ENCODE results near the gene WWOX. TPM values are rescaled to one million over a fixed set of nuclear protein-coding genes. Genes with fewer than 3 reads are reported as not detected.

The WWOX gene
- total and polyA plus RNA-seq, 2 donors, result 15.3 to 28.4 TPM

- DNase-seq (ENCODE audit: extremely low spot score), result no peak
- Histone ChIP-seq H3K4me3 (ENCODE audit: low read depth, low read length) (no peak overlapping the region), H3K36me3 (ENCODE audit: insufficient read depth) (no peaks in the 10 kb centered on the region), H3K4me1 (ENCODE audit: insufficient read depth) (no peaks in the 10 kb centered on the region), H3K27ac (ENCODE audit: low read depth) (no peak overlapping the region)
- 52% methylated on average over 7 of the region's 7 CpGs for WGBS
These were observed 1071.2 kb downstream of the WWOX start for GRCh38 chr16:79170555-79171246.

- Histone ChIP-seq H3K27ac (ENCODE audit: low read depth) (no peak overlapping the region), H3K4me1 (ENCODE audit: insufficient read depth) (no peaks in the 10 kb centered on the region), H3K4me3 (ENCODE audit: low read depth, low read length) (no peak overlapping the region), H3K36me3 (ENCODE audit: insufficient read depth) (no peaks in the 10 kb centered on the region)
- DNase-seq (ENCODE audit: extremely low spot score), result no peak
- WGBS, result 79% methylated on average over 4 of the region's 4 CpGs
These were observed 1072.0 kb downstream of the WWOX start for GRCh38 chr16:79171504-79171903.

- DNase-seq (ENCODE audit: extremely low spot score), result no peak
- Histone ChIP-seq H3K4me1 (ENCODE audit: insufficient read depth) (no peaks in the 10 kb centered on the region), H3K36me3 (ENCODE audit: insufficient read depth) (no peaks in the 10 kb centered on the region), H3K27ac (ENCODE audit: low read depth) (no peak overlapping the region), H3K4me3 (ENCODE audit: low read depth, low read length) (no peak overlapping the region)
- 87% methylated on average over 15 of the region's 15 CpGs for WGBS
These were observed 1072.7 kb downstream of the WWOX start for GRCh38 chr16:79171931-79172705.

GRCh38 chr16:79172976-79173500 lies 1073.6 kb downstream of the WWOX start:
- H3K27ac ChIP-seq (ENCODE audit: low read depth), result no peak overlapping the region
- no peak for DNase-seq (ENCODE audit: extremely low spot score)
- WGBS, result 96% methylated on average over 4 of the region's 4 CpGs
- H3K4me3 ChIP-seq (ENCODE audit: low read depth, low read length), result no peak overlapping the region
- H3K4me1 ChIP-seq (ENCODE audit: insufficient read depth), result no peaks in the 10 kb centered on the region
- no peaks in the 10 kb centered on the region for H3K36me3 ChIP-seq (ENCODE audit: insufficient read depth)

DNA sequence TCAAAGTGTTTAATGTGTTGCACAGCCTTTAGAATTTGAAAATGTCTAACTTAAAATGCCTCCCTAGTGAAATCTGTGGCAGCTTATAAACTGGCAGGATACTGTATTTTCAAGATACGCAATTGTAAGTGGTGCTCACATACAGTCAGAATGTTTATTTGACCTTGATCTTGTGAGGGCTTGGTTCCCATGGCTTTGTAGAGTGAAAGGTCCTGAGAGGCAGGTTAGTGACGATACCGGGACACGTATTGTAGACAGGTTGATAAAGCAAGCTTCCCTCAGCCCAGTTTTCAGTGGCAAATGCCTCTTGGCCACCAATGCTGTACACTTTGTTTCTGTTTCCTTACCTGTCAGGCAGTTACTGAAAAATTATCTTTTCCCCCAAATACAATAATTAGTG lies 1074.5 kb downstream of the WWOX start:
- 85% methylated on average over 4 of the region's 4 CpGs for WGBS

DNA sequence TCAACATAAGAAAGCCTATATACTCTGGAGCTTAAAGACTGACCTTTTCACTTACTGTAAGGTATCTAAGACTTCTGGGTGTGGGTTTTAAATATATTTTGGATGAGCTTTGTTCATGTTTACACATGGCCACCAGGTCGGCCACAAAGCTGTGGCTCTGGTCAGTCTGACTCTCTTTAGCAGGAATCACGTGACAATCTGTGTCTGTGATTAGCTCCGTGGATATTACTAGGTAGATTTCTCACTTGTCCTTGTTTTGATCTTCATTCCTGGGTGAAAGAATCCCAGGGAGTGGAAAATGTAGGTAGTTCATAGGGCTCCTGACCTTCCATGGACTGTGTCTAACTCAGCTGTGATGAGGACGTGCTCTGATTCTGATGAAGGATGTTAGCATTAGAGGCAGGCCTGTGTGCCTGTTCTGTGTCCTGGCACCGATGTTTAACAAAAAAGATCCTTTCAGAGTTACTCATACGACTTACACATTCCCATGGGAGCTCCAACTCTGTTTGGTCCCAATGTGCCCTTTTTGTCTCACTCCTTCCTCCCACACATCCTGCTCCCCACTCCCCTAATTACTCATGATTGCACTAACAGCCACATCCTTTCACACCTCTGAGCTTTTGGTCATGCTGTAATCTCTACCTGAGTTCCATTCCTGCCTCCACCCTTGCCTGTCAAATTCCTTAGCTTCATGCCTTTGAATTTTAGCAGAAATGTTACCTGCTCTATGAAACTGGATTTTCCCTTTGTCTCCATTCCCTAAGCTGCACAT lies 1076.0 kb downstream of the WWOX start:
- H3K36me3 ChIP-seq (ENCODE audit: insufficient read depth), result no peaks in the 10 kb centered on the region
- no peak overlapping the region for H3K27ac ChIP-seq (ENCODE audit: low read depth)
- WGBS, result 85% methylated on average over 6 of the region's 6 CpGs
- no peak overlapping the region for H3K4me3 ChIP-seq (ENCODE audit: low read depth, low read length)
- no peak for DNase-seq (ENCODE audit: extremely low spot score)
- H3K4me1 ChIP-seq (ENCODE audit: insufficient read depth), result no peaks in the 10 kb centered on the region

More for the DNA sequence above, 1074.5 kb downstream of the WWOX start:
- DNase-seq (ENCODE audit: extremely low spot score), result no peak
- Histone ChIP-seq H3K4me3 (ENCODE audit: low read depth, low read length) (no peak overlapping the region), H3K27ac (ENCODE audit: low read depth) (no peak overlapping the region), H3K4me1 (ENCODE audit: insufficient read depth) (no peaks in the 10 kb centered on the region), H3K36me3 (ENCODE audit: insufficient read depth) (no peaks in the 10 kb centered on the region)

DNA sequence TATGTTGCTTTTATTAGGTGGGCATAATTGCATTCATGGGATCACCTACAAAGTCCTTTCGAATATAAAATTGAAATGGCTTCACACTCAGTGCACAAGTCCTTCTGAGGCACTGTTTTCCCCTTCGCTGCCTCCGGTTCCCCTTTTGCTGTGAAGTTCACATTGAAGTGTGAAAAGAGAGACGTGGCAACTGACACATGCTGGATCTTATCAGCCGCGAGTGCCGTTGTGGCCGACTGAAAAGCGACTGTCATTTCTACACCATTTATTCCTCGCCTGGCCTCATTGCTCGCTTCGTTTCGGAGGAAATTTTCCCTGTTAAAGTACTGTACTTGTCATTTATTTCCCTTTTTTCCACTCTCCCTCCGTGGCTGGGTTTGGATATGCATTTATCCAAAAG lies 1077.6 kb downstream of the WWOX start:
- 63% methylated on average over 14 of the region's 14 CpGs for WGBS
- no peak overlapping the region for H3K4me3 ChIP-seq (ENCODE audit: low read depth, low read length)
- no peak for DNase-seq (ENCODE audit: extremely low spot score)
- no peaks in the 10 kb centered on the region for H3K4me1 ChIP-seq (ENCODE audit: insufficient read depth)
- no peaks in the 10 kb centered on the region for H3K36me3 ChIP-seq (ENCODE audit: insufficient read depth)
- H3K27ac ChIP-seq (ENCODE audit: low read depth), result no peak overlapping the region

DNA sequence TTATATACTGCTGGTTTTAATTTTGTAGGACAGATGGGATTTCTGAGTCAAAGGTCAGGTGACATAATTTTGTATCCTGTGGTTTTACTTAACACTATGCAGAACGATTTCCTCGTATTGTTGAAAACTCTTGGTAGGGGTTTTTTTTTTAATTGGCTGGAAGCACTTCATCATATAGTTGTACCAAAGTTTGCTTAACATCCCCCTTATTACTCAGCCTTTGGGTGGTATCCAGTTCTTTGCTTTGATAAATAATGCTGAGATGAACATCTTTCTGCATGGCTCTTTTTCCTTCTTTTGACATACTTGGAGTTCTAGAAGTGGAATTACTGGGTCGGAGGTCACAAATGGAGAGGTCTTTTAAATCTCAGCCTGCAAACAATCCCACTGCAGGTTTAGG lies 1082.0 kb downstream of the WWOX start:
- Histone ChIP-seq H3K4me1 (ENCODE audit: insufficient read depth) (no peaks in the 10 kb centered on the region), H3K27ac (ENCODE audit: low read depth) (no peak overlapping the region), H3K4me3 (ENCODE audit: low read depth, low read length) (no peak overlapping the region), H3K36me3 (ENCODE audit: insufficient read depth) (no peaks in the 10 kb centered on the region)
- DNase-seq (ENCODE audit: extremely low spot score), result no peak
- 83% methylated on average over 3 of the region's 3 CpGs for WGBS

DNA sequence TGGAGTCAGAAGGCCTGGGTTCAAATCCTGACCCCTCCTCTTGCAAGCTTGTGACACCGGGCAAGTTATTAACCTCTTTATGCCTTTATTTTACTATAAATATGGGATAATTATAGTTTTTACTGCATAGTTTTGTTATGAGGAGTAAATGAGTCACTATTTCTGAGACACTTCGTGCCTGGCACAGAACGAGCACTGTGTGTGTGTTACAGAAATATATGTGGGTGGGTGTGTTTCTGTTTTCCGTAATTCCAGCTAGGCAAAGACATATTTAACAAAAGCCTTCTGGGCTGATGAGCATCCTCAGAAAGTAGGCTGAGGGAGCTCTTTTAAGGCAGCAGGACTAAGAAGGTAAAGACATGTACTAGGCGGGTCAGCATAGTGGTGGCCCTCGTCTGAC lies 1083.2 kb downstream of the WWOX start:
- Histone ChIP-seq H3K36me3 (ENCODE audit: insufficient read depth) (no peaks in the 10 kb centered on the region), H3K4me1 (ENCODE audit: insufficient read depth) (no peaks in the 10 kb centered on the region), H3K4me3 (ENCODE audit: low read depth, low read length) (no peak overlapping the region), H3K27ac (ENCODE audit: low read depth) (no peak overlapping the region)
- DNase-seq (ENCODE audit: extremely low spot score), result no peak
- 65% methylated on average over 6 of the region's 6 CpGs for WGBS

- Histone ChIP-seq H3K4me1 (ENCODE audit: insufficient read depth) (no peaks in the 10 kb centered on the region), H3K4me3 (ENCODE audit: low read depth, low read length) (no peak overlapping the region), H3K36me3 (ENCODE audit: insufficient read depth) (no peaks in the 10 kb centered on the region), H3K27ac (ENCODE audit: low read depth) (no peak overlapping the region)
- 93% methylated on average over 4 of the region's 4 CpGs for WGBS
- DNase-seq (ENCODE audit: extremely low spot score), result no peak
These were observed 1084.1 kb downstream of the WWOX start for GRCh38 chr16:79183571-79183970.

GRCh38 chr16:79184464-79185030 lies 1085.1 kb downstream of the WWOX start:
- Histone ChIP-seq H3K4me1 (ENCODE audit: insufficient read depth) (no peaks in the 10 kb centered on the region), H3K36me3 (ENCODE audit: insufficient read depth) (no peaks in the 10 kb centered on the region), H3K4me3 (ENCODE audit: low read depth, low read length) (no peak overlapping the region), H3K27ac (ENCODE audit: low read depth) (no peak overlapping the region)
- 81% methylated on average over 2 of the region's 2 CpGs for WGBS
- DNase-seq (ENCODE audit: extremely low spot score), result no peak

GRCh38 chr16:79185711-79186110 lies 1086.3 kb downstream of the WWOX start:
- H3K27ac ChIP-seq (ENCODE audit: low read depth), result no peak overlapping the region
- no peak for DNase-seq (ENCODE audit: extremely low spot score)
- 79% methylated on average over 4 of the region's 4 CpGs for WGBS
- H3K36me3 ChIP-seq (ENCODE audit: insufficient read depth), result no peaks in the 10 kb centered on the region
- H3K4me1 ChIP-seq (ENCODE audit: insufficient read depth), result no peaks in the 10 kb centered on the region
- H3K4me3 ChIP-seq (ENCODE audit: low read depth, low read length), result no peak overlapping the region

GRCh38 chr16:79186196-79186595 lies 1086.7 kb downstream of the WWOX start:
- no peaks in the 10 kb centered on the region for H3K4me1 ChIP-seq (ENCODE audit: insufficient read depth)
- DNase-seq (ENCODE audit: extremely low spot score), result no peak
- WGBS, result 63% methylated on average over 6 of the region's 6 CpGs
- H3K36me3 ChIP-seq (ENCODE audit: insufficient read depth), result no peaks in the 10 kb centered on the region
- no peak overlapping the region for H3K4me3 ChIP-seq (ENCODE audit: low read depth, low read length)
- H3K27ac ChIP-seq (ENCODE audit: low read depth), result no peak overlapping the region

Data from urinary bladder (tissue), 4 donors.